GM19351 (cell line): ENCODE measurements around the gene TNFRSF17.
"Not testable (repeated sequence)": the region's sequence is repeated elsewhere in the genome, so short reads cannot be mapped to it uniquely, and the experiment has no call there.

Source experiments
- ATAC-seq: cut with Tn5 transposase; IDR thresholded peaks from one replicate; pipeline ENCODE4 v1.9.1; 2021; ENCODE audit warnings: mild to moderate bottlenecking, moderate library complexity; ENCODE audit not compliant: unreplicated experiment

TNFRSF17 gene

DNA sequence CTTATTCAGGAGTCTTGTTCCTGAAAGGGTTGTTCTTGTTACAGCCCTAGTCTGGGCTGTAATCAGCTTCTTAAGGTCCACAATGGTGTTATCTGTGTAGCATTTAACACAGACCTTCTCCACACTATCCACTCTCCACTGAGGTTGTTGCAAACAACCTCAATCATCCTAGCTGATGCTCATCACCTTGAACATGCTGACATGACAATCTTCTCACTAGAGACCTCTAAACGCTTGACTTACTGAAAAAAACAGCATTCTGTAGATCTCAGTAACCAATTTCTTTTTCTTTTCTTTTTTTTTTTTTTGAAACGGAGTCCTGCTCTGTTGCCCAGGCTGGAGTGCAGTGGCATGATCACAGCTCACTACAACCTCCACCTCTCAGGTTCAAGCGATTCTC is 3.6 kb downstream of the TNFRSF17 start:
- ATAC-seq, result no peak

DNA sequence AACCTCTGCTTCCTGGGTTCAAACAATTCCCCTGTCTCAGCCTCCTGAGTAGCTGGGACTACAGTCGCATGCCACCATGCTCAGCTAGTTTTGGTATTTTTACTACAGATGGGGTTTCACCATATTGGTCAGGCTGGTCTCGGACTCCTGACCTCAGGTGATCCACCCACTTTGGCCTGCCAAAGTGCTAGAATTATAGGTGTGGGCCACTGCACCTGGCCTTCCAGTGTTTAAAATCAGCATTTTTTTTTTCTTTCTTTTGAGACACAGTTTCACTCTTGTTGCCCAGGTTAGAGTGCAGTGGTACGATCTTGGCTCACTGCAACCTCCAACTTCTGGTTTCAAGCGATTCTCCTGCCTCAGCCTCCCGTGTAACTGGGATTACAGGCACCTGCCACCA is 5.3 kb downstream of the TNFRSF17 start:
- not testable (repeated sequence) for ATAC-seq

DNA sequence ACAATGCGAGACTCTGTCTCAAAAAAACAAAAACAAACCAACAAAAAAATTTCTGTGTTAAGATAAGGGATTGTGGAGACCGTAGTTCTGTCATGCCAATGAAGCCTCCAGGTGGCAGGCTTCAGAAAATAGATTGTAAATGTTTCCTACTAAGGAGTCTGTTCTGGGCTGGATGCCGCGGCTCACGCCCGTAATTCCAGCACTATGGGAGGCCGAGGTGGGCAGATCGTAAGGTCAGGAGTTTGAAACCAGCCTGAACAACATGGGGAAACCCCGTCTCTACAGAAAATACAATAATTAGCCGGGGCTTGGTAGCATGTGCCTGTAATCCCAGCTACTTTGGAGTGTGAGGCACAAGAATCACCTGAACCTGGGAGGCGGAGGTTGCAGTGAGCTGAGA is 7.1 kb downstream of the TNFRSF17 start:
- ATAC-seq, result no peak

DNA sequence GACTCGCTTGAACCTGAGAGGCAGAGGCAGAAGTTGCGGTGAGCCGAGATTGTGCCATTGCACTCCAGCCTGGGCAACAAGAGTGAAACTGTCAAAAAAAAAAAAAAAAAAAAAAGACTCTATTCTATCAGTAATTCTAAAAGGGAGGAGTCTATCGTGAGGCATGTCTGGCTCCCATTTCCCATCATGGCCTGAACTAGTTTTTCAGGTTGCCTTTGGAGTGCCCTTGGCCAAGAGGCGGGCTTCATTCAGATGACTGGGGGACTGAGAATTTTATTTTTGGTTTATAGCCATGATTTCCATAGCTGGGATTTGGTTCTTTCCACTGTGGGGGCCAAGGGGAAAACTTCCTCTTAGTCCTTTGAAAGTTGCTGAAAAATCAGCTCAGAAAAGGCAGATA is 8.1 kb downstream of the TNFRSF17 start:
- no peak for ATAC-seq

DNA sequence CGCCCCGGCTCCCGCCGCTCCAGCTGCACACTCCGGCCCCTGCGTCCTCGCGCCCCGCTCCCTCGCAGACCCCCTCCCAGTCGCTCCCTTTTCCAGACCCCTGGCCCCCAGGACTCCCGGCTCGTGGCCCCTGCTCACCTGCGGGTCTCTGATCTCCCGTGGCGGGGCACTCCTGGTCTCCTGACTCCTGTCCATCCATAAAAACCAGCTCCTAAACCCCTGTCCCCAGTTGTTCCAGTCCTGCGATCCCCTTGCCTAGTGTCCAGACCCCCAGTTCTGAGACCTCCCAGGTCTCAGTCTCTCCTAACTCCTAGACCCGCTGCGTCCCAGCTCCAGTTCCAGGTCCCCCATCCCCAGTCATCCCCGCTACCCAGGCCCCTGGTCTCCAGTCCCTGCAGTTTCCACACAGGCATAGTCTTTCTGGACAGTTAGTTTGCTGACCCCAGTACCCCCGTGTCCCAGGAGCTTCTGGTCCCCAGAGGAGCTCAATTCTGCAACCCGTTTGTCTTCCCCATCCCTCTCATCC is 11.9 kb downstream of the TNFRSF17 start:
- peak; percentile 4 for ATAC-seq

DNA sequence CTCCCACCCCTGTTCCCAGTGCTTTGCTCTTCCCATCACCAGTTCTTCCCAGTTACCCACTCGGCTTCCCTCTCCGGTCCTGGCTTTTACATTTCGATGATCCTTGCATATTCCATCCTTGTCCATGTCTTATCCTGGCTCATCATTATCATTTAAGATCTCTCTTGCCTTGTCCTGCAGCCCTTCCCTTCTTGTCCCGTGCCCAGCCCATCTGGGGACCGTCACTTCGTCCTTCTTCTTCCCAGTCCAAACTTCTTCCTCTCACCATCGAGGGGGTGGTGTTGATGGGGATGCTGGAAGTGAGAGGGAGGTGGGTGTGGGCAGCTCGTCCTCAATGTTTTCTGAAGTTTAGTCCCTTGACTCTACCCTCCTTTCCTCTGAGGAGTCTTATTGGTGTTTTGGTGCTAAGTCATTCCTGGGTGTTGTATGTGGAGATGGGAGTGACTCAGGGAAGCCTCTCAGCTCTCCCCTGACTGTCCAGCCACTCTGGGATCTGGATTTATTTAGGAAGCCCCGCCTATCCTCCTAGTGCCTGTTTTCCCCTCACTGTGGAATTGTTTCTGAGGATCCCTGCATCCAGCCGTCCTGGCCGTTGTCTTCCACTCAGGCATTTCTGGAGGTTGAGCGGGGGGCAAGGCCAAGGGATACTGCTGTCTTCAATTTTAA is 12.5 kb downstream of the TNFRSF17 start:
- ATAC-seq, result no peak

DNA sequence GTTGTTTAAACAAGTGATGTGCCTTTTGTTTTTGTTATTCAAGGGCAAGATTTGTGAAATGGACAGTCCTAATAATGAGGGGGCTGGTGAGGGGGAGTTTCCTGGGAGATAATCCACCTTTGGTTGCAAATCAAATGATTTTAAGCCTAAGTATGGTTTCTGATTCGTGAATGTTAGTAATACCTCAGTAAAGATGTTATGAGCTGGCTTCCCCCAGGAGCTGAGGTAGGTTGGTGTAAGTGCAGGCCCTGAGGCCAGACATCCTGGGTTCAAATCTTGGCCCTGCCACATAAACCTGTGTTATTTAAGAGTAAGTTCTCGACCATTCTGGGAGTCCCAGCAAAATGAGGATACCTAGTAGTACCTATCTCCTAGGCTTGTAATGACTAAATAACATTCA is 13.1 kb downstream of the TNFRSF17 start:
- ATAC-seq, result no peak

DNA sequence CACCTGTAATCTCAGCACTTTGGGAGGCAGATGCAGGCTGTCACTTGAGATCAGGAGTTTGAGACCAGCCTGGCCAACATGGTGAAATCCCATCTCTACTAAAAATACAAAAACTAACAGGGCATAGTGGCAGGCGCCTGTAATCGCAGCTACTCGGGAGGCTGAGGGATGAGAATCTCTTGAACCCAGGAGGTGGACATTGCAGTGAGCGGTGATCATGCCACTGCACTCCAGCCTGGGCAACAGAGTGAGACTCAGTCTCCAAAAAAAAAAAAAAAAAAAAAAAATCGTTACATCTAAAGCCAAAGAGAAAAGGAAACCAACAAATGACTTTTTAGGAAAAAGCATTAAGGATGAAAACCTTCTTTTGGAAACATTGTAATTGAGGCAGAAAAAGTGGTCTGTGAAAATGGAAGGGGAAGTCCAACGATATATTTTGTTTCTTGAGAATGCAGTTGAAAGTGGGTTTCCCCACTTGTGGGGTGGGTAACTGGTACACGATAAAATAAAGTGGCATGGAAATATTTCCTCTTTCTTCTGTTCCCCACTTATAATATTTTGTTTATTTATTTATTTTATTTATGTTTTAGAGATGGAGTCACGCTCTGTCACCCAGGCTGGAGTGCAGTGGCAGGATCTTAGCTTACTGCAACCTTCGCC is 14.1 kb downstream of the TNFRSF17 start:
- no peak for ATAC-seq

DNA sequence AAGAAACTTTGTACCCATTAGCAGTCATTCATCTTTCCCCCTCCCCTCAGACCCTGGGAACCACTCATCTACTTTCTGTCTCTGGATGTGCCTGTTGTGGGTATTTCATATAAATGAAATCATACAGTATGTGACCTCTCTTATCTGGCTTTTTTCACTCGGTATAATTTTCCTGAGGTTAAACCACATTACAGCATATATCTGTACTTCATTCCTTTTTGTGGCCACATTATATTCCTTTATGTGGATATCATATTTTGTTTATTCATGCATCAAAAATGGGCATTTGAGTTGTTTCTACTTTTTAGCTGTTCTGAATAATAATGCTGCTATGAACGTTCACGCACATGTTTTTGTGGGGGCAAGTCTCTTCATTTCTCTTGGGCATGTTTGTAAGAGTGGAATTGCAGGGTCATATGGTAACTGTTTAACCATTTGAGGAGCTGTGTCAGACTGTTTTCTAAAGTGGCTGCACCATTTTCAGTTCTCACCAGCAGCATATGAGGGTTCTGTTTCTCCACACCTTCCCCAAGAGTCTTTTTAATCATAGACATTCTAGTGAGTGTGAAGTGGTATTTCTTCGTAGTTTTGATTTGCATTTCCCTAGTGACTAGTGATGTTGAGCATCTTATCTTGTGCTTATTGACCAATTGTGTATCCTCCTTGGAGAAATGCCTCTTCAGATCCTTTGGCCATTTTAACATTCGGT is 15.3 kb downstream of the TNFRSF17 start:
- ATAC-seq, result peak; percentile 54

DNA sequence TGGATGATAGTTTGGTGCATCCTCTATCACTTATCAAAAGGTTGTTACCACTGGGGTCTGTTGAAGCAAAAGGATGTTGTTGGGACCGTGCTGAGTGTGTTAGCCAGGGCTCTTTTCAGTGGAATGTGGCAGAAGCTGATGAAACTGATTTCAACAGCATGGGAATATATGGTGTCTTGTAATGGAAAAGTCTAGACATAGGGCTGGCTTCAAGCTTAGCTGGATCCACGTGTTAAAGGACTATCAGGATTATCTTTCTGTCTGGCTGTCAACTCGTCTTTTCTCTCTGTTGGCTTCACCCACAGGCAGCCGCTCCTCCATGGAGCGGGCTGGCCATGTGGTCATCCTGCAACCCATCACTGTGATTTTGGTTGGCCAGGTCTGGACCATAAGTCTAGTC is 20.2 kb downstream of the TNFRSF17 start:
- no peak for ATAC-seq

DNA sequence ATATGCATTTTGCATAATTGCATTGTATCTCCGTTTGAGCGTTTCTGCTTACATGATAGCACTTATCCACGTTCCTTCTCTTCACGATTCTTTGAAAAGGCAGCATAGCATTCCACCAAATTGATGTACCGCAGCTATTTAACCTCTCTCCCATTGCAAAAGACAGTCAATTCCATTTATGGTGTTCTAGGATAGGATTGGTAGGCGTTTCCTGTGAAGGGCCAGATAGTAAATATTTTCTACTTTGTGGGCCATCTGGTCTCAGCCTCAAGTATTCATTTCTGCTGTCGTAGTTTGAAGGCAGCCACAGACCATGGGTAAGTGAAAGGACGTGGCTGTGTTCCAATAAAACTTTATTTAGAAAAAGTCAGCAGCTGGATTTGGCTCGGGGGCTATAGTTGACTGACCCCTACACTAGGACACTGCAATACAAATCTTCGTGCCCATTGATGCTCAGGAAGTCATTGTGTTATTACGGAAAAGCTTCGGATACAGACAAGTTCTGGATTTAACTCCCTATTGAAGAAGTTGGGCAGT is 21.6 kb downstream of the TNFRSF17 start:
- no peak for ATAC-seq

DNA sequence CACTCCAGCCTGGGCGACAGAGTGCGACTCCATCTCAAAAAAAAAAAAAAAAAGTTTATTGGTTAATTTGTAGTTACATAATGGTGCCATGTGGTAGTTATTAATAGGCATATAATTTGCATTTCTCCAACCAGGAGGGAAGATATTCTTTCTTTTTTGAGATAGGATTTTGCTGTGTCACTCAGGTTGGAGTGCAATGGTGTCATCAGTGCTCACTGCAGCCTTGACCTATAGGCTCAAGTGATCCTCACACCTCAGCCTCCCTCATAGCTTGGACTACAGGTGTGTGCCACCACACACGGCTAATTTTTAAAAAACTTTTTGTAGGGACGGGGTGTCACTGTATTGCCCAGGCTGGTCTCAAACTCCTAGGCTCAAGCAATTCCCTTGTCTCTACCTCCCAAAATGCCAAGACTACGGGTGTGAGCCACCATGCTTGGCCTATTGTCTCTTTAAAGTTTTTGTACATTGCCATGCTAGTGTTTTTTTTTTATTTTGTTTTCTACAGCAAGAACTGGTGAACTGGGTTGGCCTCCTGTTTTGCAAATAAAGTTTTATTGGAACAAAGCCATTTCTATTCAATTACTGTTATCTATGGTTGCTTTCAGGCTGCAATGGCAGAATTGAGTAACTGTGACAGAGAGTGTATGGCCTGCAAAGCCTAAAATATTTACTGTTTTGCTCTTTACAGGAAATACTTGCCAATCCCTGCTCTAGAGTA is 23.4 kb downstream of the TNFRSF17 start:
- ATAC-seq, result no peak

DNA sequence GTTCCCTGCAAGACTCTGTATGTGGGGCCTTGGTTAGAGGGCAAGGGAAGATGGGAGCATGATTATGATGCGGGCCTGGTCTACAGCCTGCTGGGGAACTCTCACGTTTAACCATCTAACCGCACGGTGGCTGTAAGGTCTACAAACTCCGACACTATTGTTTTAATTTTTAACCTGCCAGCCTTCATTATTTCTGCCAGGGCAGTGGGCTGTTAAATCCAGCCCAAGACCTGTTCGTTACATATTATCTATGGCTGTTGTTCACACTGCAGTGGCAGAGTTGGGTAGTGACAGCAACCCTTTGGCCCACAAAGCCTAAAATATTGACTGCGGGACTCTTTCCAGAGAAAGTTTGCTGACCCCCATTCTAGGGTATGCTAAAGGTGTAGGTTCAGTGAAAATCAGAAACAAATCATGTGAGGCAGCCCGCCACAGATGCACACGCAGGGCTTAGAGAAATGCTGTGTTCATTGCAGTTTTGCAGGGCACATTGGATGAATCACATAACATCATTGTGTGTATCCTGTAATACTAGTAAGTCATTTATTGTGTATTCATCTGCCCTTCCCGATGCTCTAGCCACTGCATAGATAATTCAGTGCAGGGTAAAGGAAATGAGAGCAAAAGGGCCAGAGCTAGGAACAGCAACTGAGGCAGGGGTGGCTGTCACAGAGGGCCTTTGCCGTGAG is 25.8 kb downstream of the TNFRSF17 start:
- ATAC-seq, result no peak

DNA sequence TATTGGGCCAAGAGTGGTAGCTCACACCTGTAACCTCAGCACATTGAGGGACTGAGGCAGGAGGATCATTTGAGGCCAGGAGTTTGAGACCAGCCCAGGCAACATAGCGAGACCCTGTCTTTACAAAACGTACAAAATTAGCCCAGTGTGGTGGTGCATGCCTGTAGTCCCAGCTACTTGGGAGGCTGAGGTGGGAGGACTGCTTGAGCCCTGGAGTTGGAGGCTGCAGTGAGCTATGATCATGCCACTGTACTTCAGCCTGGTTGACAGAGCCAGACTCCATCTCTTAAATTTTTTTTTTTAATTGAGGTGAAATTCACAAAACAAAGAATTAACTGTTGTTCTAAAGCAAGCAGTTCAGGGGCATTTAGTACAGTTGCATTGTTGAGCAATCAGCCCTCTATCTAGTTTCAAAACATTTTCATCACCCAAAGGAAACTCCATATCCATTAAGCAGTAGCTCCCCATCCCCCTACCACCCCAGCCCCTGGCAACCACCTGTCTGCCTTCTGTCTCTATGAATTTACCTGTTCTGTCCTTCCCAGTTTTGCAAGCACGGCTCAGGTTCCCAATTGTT is 27.1 kb downstream of the TNFRSF17 start:
- no peak for ATAC-seq

DNA sequence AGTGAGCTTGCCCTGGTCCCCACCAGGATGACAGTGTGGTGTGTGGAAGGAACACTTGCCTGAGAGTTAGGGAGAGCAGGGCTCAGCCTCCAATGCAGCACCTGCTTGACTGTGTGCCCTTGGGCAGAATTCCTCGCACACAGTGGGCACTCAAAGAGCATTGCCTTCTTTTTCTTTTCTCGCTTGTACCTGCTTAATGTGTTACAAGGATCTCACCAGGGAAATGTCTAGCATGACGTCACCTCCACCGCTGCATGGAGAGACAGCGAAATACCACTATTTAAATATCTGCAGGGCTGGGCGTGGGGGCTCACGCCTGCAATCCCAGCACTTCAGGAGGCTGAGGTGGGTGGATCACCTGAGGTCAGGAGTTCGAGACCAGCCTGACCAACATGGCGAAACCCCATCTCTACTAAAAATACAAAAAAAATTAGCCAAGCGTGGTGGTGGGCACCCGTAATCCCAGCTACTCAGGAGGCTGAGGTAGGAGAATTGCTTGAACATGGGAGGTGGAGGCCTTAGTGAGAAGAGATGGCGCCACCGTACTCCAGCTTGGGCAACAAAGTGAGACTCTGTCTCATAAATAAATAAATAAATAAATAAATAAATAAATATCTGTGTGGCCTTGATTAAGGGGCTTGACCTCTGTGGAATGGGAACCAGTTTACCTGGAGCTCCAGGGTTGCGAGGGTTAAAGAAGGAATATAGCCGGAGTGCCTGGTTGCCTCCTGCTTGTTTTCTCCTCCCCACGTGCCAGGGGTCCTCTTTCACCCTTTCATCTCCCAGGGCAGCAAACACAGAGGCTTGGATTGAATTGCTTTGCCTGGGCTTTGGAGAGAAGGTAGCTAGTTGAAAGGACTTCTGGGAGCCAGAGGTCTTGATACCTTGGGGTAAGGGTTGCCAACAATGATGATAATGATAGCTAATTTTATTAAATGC is 27.8 kb downstream of the TNFRSF17 start:
- no peak for ATAC-seq

DNA sequence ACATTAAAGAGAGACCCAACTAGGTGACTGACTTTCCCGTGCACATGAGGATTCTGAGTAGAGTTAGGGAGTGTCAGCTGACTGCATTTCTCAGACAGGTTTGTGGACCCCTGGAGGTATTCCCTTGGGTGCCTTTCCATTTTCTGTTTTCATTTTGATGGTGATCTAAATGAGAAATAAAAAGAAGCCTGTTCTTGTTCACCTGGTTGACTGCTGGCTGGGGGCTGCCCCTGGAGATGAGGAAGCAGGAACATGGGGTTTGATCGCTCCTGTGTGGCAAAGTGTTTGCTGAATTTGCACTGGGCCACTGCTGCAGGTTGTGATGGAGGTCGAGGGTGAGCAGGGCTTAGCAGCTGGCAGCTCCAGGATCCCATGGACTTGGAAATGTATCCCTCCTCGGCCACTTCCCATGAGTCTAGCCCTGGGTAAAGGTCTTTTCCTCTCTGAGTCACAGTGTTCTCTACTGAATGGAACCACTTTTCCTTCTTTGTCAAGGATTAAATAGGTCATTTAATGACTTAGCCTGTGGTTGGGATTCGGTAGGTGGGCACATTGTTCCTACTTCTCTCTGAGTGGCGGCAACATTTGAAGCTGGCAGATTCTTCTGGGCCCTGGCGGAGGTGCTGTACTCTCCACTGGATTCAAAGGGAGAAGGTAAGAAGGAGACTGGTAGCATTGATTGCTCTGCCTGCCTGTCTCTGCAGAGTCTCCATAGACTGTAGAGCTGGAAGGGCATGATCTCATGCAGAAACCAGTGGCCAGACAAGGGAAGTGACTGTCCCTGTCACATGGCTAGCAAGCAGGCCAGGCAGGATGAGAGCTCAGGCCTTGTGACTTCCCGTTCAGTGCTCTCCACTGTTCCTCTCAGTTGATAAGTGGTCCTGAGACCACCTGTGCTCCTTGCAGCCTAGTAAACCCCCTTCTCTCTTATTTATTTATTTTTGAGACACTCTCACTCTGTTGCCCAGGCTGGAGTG is 29.4 kb downstream of the TNFRSF17 start:
- ATAC-seq, result no peak

DNA sequence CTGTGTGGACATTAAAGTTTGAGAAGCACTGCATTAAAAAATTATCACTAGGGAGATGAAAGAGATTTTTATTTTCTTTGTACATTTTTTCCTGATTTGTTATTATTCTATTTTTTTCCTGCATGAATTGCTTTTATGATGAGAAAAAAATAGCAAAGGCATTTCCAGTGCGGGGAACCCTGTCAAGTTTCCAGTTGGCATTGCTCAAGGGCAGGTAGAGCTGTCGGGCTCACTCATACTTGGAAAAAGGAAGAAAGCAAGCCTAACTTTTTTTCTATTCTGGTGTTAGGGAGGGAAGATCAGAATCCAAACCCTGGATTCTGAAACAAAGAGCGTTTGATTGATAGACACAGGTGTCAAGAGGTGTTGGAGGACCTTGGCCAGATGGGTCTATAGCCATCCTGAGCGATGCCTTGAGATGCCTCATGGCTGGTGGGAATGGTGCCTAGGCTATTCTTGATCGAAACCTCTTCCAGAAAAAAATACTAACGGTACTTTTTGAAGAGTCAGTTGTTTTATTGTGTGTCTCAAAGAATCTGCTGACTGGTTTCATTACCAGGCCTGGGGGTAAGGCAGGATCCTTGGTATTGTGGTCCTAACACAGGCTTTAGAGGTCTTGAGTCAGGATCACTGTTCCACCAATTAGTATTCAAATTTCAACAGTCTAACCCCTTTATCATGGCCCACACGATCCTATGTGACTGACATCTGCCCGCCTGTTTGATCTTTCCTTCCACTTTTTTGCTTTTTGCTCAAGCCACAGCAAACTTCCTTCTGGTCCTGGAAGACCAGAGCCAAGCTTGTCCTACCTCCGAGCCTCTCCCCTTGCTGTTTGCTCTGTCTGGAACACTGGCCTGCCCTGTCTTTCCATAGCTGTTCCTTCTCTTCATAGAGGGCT is 31.7 kb downstream of the TNFRSF17 start:
- no peak for ATAC-seq
